Right lobe of liver (tissue), 4 donors: ENCODE measurements around the gene SPATA13.

Source experiments
- CTCF ChIP-seq, 4 donors: fragments of 200-600 bp in 3 of 4; fragments of 450-650 bp in 1 of 4; IDR thresholded peaks; one replicate each; pipeline versions ENCODE4 v1.5.1 to v1.8.0; 2016 to 2022; ENCODE audit warnings: antibody characterized with exemption in 4 of 4, mild to moderate bottlenecking in 2 of 4
- POLR2A ChIP-seq: fragments of 450-650 bp; IDR thresholded peaks from one replicate; pipeline ENCODE4 v1.6.1; 2017; ENCODE audit warnings: antibody characterized with exemption, mild to moderate bottlenecking
- donor health status: DM: no; HTN: no; CAD: no.
- donor health status: DM: no; HTN: no; CAD: no.
- donor health status: DM: no; HTN: yes; CAD: no.

- TF ChIP-seq CTCF (IDR thresholded peaks at IDR 0.05), result no peak
- TF ChIP-seq POLR2A, result no peak
Measured at GRCh38 chr13:24301911-24302310, 141.4 kb downstream of the SPATA13 start.
